ENCODE results near the gene GPR180. TPM values are rescaled to one million over a fixed set of nuclear protein-coding genes. Genes with fewer than 3 reads are reported as not detected.

The GPR180 gene
- total RNA-seq, 1 donor, result 12.6 TPM

GRCh38 chr13:94664889-94665288 is 63.2 kb downstream of the GPR180 start:
- DNase-seq (ENCODE audit: low read depth), result no peak
- no peak overlapping the region for H3K4me3 ChIP-seq (ENCODE audit: low read depth, low read length)
- TF ChIP-seq CTCF (IDR thresholded peaks at IDR 0.05; ENCODE audit: insufficient read depth, low read length), result no peak

- no peak overlapping the region for H3K4me3 ChIP-seq (ENCODE audit: low read depth, low read length)
- DNase-seq (ENCODE audit: low read depth), result no peak
- TF ChIP-seq CTCF (IDR thresholded peaks at IDR 0.05; ENCODE audit: insufficient read depth, low read length), result no peak
Measured at GRCh38 chr13:94666065-94666464, 64.4 kb downstream of the GPR180 start.

- no peak for TF ChIP-seq CTCF (IDR thresholded peaks at IDR 0.05; ENCODE audit: insufficient read depth, low read length)
- no peak overlapping the region for H3K4me3 ChIP-seq (ENCODE audit: low read depth, low read length)
- DNase-seq (ENCODE audit: low read depth), result no peak
Measured at GRCh38 chr13:94667190-94667589, 65.5 kb downstream of the GPR180 start.

GRCh38 chr13:94672400-94672799 is 70.7 kb downstream of the GPR180 start:
- H3K4me3 ChIP-seq (ENCODE audit: low read depth, low read length), result no peak overlapping the region
- no peak for TF ChIP-seq CTCF (IDR thresholded peaks at IDR 0.05; ENCODE audit: insufficient read depth, low read length)
- no peak for DNase-seq (ENCODE audit: low read depth)

GRCh38 chr13:94673851-94674250 is 72.2 kb downstream of the GPR180 start:
- no peak for DNase-seq (ENCODE audit: low read depth)
- TF ChIP-seq CTCF (IDR thresholded peaks at IDR 0.05; ENCODE audit: insufficient read depth, low read length), result no peak

GRCh38 chr13:94674609-94675348 is 73.1 kb downstream of the GPR180 start:
- TF ChIP-seq CTCF (IDR thresholded peaks at IDR 0.05; ENCODE audit: insufficient read depth, low read length), result peak; percentile 69
- no peak overlapping the region for H3K4me3 ChIP-seq (ENCODE audit: low read depth, low read length)

More at GRCh38 chr13:94673851-94674250, 72.2 kb downstream of the GPR180 start:
- no peak overlapping the region for H3K4me3 ChIP-seq (ENCODE audit: low read depth, low read length)

GRCh38 chr13:94677799-94678198 is 76.1 kb downstream of the GPR180 start:
- no peak overlapping the region for H3K4me3 ChIP-seq (ENCODE audit: low read depth, low read length)
- no peak for DNase-seq (ENCODE audit: low read depth)
- no peak for TF ChIP-seq CTCF (IDR thresholded peaks at IDR 0.05; ENCODE audit: insufficient read depth, low read length)

More at GRCh38 chr13:94674609-94675348, 73.1 kb downstream of the GPR180 start:
- peak; percentile 57 for DNase-seq (ENCODE audit: low read depth)
